NCI-H1092 treated with DMSO at 0.1 percent for 48 hours (cell line): ENCODE data around the gene STKLD1.

ENCODE experiments used
- DNase-seq: peaks from one replicate; lab custom pipeline; 2025; lab: John Stamatoyannopoulos, UW

Gene STKLD1

GRCh38 chr9:133417541-133418461, 41.6 kb downstream of the STKLD1 start, which contains the start of gene REXO4:
Gene REXO4, minus strand, starts transcription at chr9:133418010. Its CDS starts 166 bp downstream, at chr9:133417844.
- DNase-seq = peak; percentile 93

- DNase-seq = no peak
These were observed 42.8 kb downstream of the STKLD1 start for GRCh38 chr9:133419005-133419404.

- DNase-seq = no peak
These were observed 44.2 kb downstream of the STKLD1 start for GRCh38 chr9:133420392-133420827.

DNA sequence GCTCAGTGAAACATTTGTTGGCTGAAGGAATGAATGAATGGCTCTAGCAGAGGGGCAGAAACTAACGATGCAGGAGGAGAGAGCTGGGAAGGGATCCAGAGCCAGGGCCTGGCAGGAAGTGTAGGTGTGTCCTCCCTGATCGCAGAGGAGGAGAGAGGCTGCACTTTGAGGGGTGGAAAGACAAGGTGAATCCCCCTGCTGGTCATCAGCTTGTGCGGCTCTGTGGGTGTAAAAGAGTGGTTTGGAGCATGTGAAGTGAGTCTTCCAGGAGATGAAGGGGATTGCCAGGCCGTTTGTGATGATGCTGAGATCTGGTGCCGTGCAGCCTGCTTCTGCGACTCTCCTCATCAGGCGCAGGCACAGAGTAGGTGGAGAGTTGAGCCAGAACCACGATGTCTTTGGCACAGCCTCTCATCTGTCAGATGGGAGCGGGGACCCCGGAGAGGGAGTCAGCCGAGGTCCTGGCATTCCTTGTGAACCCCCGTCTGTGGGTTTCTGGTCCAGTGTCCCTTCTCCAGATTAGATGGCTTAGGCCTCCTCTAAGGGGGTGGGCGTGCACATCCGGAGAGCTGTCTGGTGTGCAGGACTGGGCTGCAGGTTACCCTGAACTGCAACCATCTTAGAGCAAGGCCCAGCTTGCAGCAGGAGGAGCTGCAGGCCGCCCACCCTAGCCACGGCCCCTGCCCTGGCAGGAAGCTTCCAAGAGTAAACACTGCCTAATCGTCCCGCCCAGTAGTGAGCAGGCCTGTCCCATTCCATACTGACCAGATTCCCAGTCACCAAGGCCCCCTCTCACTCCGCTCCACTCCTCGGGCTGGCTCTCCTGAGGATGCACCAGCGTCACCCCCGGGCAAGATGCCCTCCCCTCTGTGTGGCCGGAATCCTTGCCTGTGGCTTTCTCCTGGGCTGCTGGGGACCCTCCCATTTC, 45.7 kb downstream of the STKLD1 start, which contains the start of gene ADAMTS13:
TSS of gene ADAMTS13 (plus strand) at position 753 of the 928 bp plus-strand sequence. CDS start at position 830, 77 bp downstream.
- DNase-seq = no peak

DNA sequence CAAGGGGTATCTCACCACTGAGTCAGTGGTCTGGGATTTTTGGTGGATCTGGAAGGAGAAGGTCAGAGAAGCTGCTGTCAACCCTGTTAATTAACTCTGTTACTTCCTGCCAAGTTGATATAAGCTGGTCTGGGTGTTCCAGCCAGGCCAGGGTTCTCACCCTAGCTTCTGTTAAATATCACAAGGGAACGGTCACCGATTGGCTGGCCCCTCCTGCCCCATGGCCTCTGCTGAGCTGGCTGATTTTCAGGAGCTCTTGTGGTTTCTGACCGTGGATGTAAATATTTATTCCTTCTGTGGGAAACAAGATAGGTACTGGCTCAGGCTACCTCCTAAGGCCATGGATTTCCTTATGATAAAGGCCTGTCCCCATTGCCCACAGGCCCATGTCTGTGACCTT, 47.0 kb downstream of the STKLD1 start:
- no peak for DNase-seq

DNA sequence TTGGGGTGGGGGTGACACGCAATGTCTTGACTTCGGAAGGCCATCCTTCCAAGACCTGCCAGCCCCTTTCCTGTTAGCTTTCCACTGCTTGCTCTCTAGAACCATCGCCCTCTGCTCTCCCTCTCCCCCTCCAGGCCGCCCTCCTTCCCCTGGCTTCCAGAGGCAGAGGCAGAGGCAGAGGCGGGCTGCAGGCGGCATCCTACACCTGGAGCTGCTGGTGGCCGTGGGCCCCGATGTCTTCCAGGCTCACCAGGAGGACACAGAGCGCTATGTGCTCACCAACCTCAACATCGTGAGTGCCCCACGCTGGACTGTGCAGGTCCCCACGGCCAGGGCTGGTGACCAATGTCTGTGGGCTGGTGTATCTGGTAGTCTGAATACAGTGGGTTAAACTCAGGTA, 48.0 kb downstream of the STKLD1 start:
- DNase-seq = no peak

DNA sequence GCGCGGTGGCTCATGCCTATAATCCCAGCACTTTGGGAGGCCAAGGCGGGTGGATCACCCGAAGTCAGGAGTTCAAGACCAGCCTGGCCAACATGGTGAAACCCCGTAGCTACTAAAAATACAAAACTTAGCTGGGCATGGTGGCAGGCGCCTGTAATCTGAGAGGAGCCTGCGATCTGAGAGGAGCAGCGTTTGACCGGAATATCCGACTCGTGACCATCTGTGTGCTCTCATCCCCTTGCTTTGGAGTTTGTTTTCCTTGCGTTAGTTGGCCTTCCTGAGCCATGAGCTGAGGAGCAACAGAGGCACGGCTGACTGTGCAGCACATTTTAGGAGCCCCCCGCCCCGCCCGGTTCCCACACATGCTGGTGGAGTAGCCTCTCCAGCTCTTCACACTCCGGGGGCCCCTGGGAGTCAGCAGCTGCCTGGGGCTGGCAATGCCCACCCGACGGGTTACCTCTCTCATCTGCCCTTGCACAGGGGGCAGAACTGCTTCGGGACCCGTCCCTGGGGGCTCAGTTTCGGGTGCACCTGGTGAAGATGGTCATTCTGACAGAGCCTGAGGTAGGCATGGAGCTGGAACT, 49.0 kb downstream of the STKLD1 start:
- no peak for DNase-seq

- DNase-seq = no peak
These were observed 49.8 kb downstream of the STKLD1 start for GRCh38 chr9:133426011-133426410.

DNA sequence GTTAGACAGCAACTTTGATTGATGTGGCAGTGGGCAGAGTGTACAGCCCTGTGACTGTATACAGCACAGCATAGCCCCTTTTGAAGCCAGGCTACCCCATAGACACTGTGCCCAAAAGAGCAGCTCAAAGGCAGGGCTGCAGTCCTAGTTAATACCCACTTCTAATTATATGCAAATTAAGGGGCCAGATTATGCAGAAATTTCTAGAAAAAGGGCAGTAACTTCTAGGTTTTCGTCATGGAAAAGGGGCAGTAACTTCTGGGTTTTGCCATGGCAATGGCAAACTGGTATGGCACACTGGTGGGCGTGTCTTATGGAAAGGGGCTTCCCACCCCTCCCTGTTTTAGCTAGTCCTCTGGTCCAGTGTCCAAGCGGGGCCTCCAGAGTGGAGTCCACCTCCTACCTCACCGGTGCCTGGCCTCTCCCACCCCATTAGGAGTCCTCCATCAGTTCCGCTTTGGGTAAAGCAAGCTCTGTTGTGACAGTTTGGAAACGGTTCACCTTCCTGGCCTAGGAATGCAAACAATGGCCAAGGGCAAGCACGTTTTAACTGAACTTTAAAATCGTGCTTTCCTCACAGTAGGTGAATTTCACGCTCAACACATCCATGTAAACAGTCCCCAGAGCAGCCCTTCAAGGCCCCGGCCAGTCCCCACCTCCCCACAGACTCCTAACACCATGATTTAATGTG, 51.6 kb downstream of the STKLD1 start:
- no peak for DNase-seq

GRCh38 chr9:133428617-133429101, 52.5 kb downstream of the STKLD1 start:
- peak; percentile 30 for DNase-seq

- DNase-seq = no peak
These were observed 53.0 kb downstream of the STKLD1 start for GRCh38 chr9:133429214-133429613.

- no peak for DNase-seq
These were observed 53.5 kb downstream of the STKLD1 start for GRCh38 chr9:133429641-133430161.

- no peak for DNase-seq
These were observed 54.1 kb downstream of the STKLD1 start for GRCh38 chr9:133430244-133430643.

GRCh38 chr9:133433351-133433843, 57.2 kb downstream of the STKLD1 start:
- DNase-seq = no peak

DNA sequence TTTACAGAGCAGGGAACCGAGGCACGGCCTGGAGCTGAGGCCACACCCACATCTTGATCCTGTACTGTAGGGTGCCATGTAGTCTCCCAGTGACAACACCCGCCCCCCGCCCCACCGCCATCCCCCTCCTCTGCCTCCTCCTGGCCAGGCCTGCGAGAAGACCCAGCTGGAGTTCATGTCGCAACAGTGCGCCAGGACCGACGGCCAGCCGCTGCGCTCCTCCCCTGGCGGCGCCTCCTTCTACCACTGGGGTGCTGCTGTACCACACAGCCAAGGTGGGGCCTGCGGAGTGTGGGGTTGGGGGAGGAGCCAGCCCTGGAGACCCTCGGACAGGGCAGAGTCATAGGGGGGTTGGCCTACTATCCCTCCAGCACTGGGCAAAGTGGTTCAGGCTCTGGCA, 60.5 kb downstream of the STKLD1 start:
- no peak for DNase-seq

DNA sequence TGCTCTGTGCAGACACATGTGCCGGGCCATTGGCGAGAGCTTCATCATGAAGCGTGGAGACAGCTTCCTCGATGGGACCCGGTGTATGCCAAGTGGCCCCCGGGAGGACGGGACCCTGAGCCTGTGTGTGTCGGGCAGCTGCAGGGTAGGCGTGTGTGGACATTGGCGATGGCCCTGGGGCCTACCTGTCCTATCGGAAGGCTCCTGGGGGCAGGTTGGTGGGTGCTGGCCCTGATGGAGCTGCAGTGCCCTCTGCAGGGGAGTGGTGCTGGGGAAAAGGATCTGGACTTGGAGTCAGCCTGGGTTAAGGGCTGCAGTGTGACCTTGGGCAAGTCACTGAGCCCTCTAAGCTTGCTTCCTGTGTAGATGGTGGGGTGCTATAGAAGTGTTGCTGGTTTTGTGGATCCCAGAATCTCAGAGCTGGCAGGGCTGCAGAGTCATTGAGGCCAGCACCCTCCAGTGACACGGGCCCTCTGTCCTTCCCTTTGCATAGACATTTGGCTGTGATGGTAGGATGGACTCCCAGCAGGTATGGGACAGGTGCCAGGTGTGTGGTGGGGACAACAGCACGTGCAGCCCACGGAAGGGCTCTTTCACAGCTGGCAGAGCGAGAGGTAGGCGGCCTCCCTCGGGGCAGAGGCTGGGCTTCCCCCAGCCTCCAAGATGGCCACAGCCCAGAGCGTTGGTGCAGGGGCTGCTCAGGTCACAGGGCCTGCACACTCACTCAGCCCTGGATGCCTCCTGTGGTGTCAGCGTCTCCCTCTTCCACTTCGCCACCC, 61.8 kb downstream of the STKLD1 start:
- no peak for DNase-seq

DNA sequence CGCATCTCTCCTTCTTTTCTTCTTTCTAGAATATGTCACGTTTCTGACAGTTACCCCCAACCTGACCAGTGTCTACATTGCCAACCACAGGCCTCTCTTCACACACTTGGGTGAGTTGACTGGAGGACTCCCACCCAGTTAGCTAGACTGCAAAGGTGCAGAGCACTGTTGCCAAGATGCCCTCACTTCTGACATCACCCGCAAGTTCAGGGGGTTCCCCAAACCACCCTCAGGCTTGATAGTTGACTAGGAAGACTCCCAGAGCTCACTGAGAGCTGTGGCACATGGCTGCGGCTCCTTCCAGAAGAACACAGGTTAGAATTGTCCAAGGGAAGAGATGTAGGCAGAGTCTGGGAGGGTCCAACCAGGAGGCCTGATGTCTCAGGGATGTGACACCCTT, 63.2 kb downstream of the STKLD1 start:
- DNase-seq = no peak

- no peak for DNase-seq
These were observed 64.7 kb downstream of the STKLD1 start for GRCh38 chr9:133440874-133441273.

DNA sequence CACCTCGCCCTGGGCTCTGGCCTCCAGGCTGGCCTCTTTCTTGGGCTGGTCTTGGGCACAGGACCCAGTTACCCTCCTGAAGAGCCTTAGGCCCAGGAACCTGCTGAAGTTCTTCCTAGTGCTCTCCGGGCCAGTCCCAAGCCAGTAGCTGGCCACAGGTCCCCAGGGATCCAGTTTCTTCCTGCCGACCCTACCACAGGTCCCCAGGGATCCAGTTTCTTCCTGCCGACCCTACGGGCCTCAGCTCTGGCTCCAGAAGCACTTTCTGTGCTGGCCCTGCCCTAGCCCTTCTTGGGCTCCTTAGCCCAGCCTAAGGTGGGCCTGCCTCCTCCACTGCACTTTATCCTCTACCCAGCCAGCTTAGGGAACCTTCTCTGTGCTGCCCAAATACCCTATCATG, 65.4 kb downstream of the STKLD1 start:
- no peak for DNase-seq

- DNase-seq = no peak
These were observed 67.1 kb downstream of the STKLD1 start for GRCh38 chr9:133443248-133443647.
